ENCODE measurements around the gene METTL9.

Gene METTL9

DNA sequence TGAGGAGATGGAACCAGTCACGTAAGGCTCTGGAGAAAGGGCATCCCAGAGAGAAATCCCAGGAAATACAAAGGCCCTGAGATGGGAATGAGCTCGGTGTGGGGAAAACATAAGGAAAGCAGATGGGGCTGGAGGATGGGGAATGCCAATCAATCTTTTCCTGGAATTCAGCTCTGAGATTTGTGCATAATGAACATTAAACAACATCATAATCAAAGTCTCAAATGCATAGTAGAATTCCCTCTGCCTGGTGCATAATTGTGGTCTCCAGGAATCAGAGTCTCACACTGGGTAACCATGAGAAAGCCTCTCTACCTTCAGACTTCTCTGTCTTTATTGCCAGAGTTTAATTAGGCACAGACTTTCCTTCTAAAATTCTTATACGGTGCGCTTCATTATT, 95.2 kb downstream of the METTL9 start:
- DNase-seq (ENCODE audit: extremely low spot score) = no peak
- ChIA-PET CTCF (interaction anchor here (1.3 to 4.4 kb wide), 3 partner anchors 11 to 37 kb away, joined by 5 to 12 read pairs (median 8); no protein-coding TSS in a partner anchor), POLR2A (no interaction called here)
- TF ChIP-seq, protein P1, sequence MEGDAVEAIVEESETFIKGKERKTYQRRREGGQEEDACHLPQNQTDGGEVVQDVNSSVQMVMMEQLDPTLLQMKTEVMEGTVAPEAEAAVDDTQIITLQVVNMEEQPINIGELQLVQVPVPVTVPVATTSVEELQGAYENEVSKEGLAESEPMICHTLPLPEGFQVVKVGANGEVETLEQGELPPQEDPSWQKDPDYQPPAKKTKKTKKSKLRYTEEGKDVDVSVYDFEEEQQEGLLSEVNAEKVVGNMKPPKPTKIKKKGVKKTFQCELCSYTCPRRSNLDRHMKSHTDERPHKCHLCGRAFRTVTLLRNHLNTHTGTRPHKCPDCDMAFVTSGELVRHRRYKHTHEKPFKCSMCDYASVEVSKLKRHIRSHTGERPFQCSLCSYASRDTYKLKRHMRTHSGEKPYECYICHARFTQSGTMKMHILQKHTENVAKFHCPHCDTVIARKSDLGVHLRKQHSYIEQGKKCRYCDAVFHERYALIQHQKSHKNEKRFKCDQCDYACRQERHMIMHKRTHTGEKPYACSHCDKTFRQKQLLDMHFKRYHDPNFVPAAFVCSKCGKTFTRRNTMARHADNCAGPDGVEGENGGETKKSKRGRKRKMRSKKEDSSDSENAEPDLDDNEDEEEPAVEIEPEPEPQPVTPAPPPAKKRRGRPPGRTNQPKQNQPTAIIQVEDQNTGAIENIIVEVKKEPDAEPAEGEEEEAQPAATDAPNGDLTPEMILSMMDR (IDR thresholded peaks at IDR 0.05; ENCODE audit: control extremely low read depth, extremely low read depth, low read depth, missing control alignments) = no peak

DNA sequence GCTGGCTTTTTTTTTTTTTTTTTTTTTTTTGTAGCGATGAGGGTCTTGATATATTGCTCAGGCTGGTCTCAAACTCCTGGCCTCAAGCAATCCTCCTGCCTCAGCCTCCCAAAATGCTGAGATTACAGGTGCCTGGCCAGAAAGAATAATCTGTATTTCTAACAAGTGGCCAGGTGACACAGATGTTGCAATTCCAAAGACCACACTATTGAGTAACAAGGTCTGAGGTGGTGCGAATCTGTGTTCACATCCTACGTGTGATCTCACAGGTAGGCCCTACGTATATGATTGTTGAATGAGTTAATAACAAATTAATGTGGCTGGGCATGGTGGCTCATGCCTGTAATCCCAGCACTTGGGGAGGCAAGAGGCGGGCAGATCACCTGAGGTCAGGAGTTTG, 97.7 kb downstream of the METTL9 start:
- no peak for DNase-seq (ENCODE audit: extremely low spot score)
- ChIA-PET POLR2A (no interaction called here), CTCF (interaction anchor here (1.9 to 4.4 kb wide), 3 partner anchors 12 to 40 kb away, joined by 5 to 12 read pairs (median 9); no protein-coding TSS in a partner anchor)
- TF ChIP-seq, protein P1 (IDR thresholded peaks at IDR 0.05; ENCODE audit: control extremely low read depth, extremely low read depth, low read depth, missing control alignments) = no peak

DNA sequence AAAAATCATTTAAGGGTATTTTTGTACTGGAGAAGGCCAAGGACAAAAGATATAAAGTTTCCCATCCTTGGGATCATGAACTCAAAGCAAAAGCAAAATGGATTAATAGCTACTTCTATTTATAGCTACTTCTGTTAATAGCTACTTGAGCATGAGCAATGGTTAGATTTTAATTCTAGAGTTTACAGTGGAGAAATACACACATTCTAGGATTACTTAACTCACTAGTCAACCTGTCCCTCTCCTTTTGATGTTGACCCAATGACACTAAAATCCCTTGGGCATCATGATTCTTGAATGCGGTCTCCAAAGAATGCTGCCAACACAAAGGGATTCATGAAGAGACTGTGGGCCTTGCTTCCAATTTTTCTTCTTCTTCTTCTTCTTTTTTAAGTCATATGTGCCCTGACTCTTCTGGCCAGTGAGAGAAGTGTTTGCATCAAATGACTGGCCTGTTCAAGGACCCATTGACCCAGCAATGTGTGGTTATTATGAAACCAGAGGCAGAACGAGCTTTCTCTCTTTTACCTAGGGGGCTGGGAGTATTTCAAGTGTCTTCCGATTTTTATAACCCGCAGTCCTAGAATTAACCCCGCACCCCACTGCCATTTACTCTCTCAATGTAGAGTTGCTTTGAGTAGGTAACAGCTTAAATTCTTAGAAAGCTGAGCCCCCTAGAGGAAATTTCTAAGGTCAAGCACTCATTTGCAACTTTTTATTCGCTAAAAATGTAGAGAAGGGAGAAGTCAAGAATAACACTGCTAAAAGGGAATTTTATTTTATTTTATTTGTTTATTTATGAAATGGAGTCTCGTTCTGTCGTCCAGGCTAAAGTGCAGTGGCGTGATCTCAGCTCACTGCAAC, 99.0 kb downstream of the METTL9 start:
- no peak for DNase-seq (ENCODE audit: extremely low spot score)
- ChIA-PET POLR2A (no interaction called here), CTCF (interaction anchor here (1.0 to 4.4 kb wide), 5 partner anchors 10 to 41 kb away, joined by 4 to 12 read pairs (median 5); no protein-coding TSS in a partner anchor)
- TF ChIP-seq, protein P1 (IDR thresholded peaks at IDR 0.05; ENCODE audit: control extremely low read depth, extremely low read depth, low read depth, missing control alignments) = no peak

DNA sequence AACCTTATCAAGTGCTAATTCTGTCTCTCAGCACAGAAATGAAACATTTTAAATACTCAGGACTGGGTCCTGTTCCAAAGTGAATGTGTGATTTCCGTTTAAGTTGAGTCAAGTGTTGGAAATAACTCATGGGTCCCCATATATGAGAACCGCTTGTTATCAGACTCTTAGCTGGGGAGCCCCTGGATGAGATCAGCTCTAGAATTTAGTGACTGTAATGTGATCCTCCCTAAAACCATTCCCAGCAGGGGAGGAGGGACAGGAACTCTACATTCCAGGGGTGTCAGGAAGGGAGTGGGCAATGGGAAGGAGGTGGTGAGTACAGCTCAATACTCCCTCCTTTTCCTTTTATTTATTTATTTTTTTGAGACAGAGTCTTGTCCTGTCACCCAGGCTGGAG, 101.9 kb downstream of the METTL9 start:
- TF ChIP-seq, protein P1 (IDR thresholded peaks at IDR 0.05; ENCODE audit: control extremely low read depth, extremely low read depth, low read depth, missing control alignments) = no peak
- ChIA-PET POLR2A (interaction anchor here (0.7 kb wide), 1 partner anchor 57 kb away, joined by 5 read pairs; no protein-coding TSS in a partner anchor), CTCF (interaction anchor here (0.8 to 1.7 kb wide), 5 partner anchors 12 to 117 kb away, joined by 3 to 6 read pairs (median 3); no protein-coding TSS in a partner anchor)
- no peak for DNase-seq (ENCODE audit: extremely low spot score)

DNA sequence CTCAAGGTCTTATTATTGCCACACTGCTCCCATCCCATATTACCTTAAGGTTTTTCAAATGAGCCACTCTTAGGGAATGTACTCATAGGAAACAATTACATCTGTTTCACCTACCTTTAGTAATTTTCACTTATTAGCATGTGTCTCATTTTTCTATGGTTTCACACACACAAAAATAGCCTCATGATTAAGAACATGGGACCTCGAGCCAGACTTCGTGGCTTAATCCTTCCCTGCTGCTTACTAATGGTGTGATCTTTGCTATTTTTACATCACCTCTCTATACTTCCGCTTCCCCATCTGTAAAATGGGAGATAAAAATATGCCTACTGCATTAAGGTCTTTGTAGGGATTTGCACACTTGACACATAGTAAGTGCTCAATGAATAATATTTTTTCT, 102.9 kb downstream of the METTL9 start:
- ChIA-PET POLR2A (no interaction called here), CTCF (interaction anchor here (1.0 kb wide), 1 partner anchor 19 kb away, joined by 3 read pairs; no protein-coding TSS in a partner anchor)
- no peak for DNase-seq (ENCODE audit: extremely low spot score)
- TF ChIP-seq, protein P1 (IDR thresholded peaks at IDR 0.05; ENCODE audit: control extremely low read depth, extremely low read depth, low read depth, missing control alignments) = no peak

DNA sequence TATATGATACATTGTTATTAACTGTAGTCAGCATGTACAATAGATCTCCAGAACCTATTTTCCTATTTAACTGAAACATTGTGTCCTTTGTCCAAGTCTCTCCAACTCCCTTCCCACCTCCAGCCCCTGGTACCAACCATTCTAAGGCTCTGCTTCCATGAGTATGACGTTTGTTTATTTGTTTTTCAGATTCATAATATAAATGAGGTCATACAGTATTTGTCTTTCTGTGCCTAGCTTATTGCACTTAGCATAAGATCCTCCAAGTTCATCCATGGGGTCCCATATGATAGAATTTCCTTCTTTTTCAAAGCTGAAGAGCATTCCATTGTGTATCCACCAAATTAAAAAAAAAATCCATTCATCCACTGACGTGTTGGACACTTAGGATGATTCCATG, 103.8 kb downstream of the METTL9 start:
- ChIA-PET POLR2A (no interaction called here), CTCF (no interaction called here)

More for the DNA sequence above, 103.8 kb downstream of the METTL9 start:
- DNase-seq (ENCODE audit: extremely low spot score) = no peak
- TF ChIP-seq, protein P1 (IDR thresholded peaks at IDR 0.05; ENCODE audit: control extremely low read depth, extremely low read depth, low read depth, missing control alignments) = no peak

Data from GM10248 (cell line).